Endothelial cell of umbilical vein (primary cell): Measurements from ENCODE around the gene ABCC5. TPM values are rescaled to one million over a fixed set of nuclear protein-coding genes. Genes with fewer than 3 reads are reported as not detected.

Experiments
- BruUV-seq: library from RNA; stranded (reverse); fragments of 400-500 nt; replicated peaks from 2 replicates; lab custom pipeline; 2021; lab: Mats Ljungman, UMichigan
- CTCF ChIA-PET: fragments of 300-600, 350-600 bp; sonication (Branson Sonifier 250); formaldehyde crosslinking; loops from one replicate; lab custom pipeline; 2021; ENCODE audit warnings: antibody characterized with exemption, inconsistent platforms; lab: Charles Lee
- POLR2A ChIA-PET: fragments of 300-600, 350-600 bp; sonication (Branson Sonifier 250); formaldehyde crosslinking; loops from one replicate; lab custom pipeline; 2021; ENCODE audit warnings: antibody characterized with exemption, inconsistent platforms; lab: Charles Lee
- DNase-seq: peaks from one replicate; pipeline ENCODE4 v3.0.0-alpha.2; 2011; ENCODE audit warnings: low read depth, low spot score
- FAIRE-seq: peaks from 2 replicates; lab custom pipeline; 2011; peaks lifted over from hg19 to GRCh38; lab: Jason Lieb, UNC
- H2AFZ ChIP-seq: 2 replicates; pipeline ENCODE4 v1.6.0; 2012; ENCODE audit warnings: low read depth, low read length, control low read depth, inconsistent platforms
- H3K27ac ChIP-seq: 2 replicates; pipeline ENCODE4 v1.5.1; 2011; ENCODE audit warnings: low read depth, mild to moderate bottlenecking, control low read depth, low read length, moderate library complexity; ENCODE audit not compliant: insufficient read depth
- H3K27me3 ChIP-seq, 2 experiments: 2 replicates each; pipeline versions ENCODE4 v1.6.0 to v1.6.1; 2011; ENCODE audit warnings: low read length in 2 of 2, mixed read lengths in 1 of 2; ENCODE audit not compliant: control insufficient read depth in 2 of 2, insufficient read depth in 2 of 2
- H3K36me3 ChIP-seq, 2 experiments: 2 replicates in 1 of 2; 3 replicates in 1 of 2; pipeline ENCODE4 v1.5.1; 2011; ENCODE audit warnings: low read length in 2 of 2, mild to moderate bottlenecking in 1 of 2, moderate library complexity in 1 of 2; ENCODE audit not compliant: control insufficient read depth in 2 of 2, insufficient read depth in 2 of 2; ENCODE audit errors: extremely low read depth in 1 of 2
- H3K4me1 ChIP-seq: 3 replicates; pipeline ENCODE4 v1.5.1; 2011; ENCODE audit warnings: mild to moderate bottlenecking, low read length; ENCODE audit not compliant: control insufficient read depth, insufficient read depth; ENCODE audit errors: extremely low read depth
- H3K4me2 ChIP-seq: 2 replicates; pipeline ENCODE4 v1.6.1; 2011; ENCODE audit warnings: low read length, control low read depth, mixed read lengths; ENCODE audit not compliant: insufficient read depth
- H3K4me3 ChIP-seq, 3 experiments: fragments of 200-600 bp in 1 of 3; sonication (generic), shearing (Covaris generic) in 1 of 3; replicated peaks in 1 of 3; 2 replicates each; pipeline ENCODE4 v1.5.1; 2011 to 2016; ENCODE audit warnings: control low read depth in 3 of 3, low read length in 3 of 3, mild to moderate bottlenecking in 2 of 3, inconsistent platforms in 1 of 3, low read depth in 1 of 3, moderate library complexity in 1 of 3; ENCODE audit not compliant: insufficient read depth in 1 of 3
- H3K79me2 ChIP-seq: 2 replicates; pipeline ENCODE4 v1.6.0; 2012; ENCODE audit warnings: low read length, inconsistent platforms; ENCODE audit not compliant: control insufficient read depth, insufficient read depth
- H3K9ac ChIP-seq: replicated peaks from 2 replicates; pipeline ENCODE3; 2011; ENCODE audit warnings: low read length, control low read depth; ENCODE audit not compliant: insufficient read depth; ENCODE audit errors: extremely low read depth
- H3K9me1 ChIP-seq: replicated peaks from 3 replicates; pipeline ENCODE4 v1.6.0; 2011; ENCODE audit warnings: mild to moderate bottlenecking, low read length; ENCODE audit not compliant: control insufficient read depth, insufficient read depth; ENCODE audit errors: extremely low read depth
- H3K9me3 ChIP-seq: replicated peaks from 2 replicates; pipeline ENCODE4 v1.5.1; 2012; ENCODE audit warnings: low read length, inconsistent platforms; ENCODE audit not compliant: control insufficient read depth, insufficient read depth
- H4K20me1 ChIP-seq: replicated peaks from 2 replicates; pipeline ENCODE3; 2011; ENCODE audit warnings: mild to moderate bottlenecking, low read length; ENCODE audit not compliant: control insufficient read depth, insufficient read depth; ENCODE audit errors: extremely low read depth
- CTCF ChIP-seq, 2 donors: IDR thresholded peaks; 1 replicate in 1 of 2; 2 replicates in 1 of 2; pipeline ENCODE4 v1.5.1; 2011; ENCODE audit warnings: low read length in 2 of 2, mild to moderate bottlenecking in 2 of 2, moderate library complexity in 2 of 2, control low read depth in 1 of 2, inconsistent platforms in 1 of 2, low read depth in 1 of 2; ENCODE audit not compliant: insufficient read depth in 1 of 2; ENCODE audit errors: extremely low read depth in 1 of 2
- EZH2 ChIP-seq: IDR thresholded peaks from 2 replicates; pipeline ENCODE4 v1.6.1; 2012; ENCODE audit warnings: borderline replicate concordance, low read depth, mild to moderate bottlenecking, moderate library complexity, low read length, inconsistent platforms; ENCODE audit not compliant: severe bottlenecking
- FOS ChIP-seq: IDR thresholded peaks from 2 replicates; pipeline ENCODE4 v1.6.1; 2011; ENCODE audit warnings: mild to moderate bottlenecking, low read length, moderate library complexity, borderline replicate concordance; ENCODE audit not compliant: insufficient read depth
- GATA2 ChIP-seq: IDR thresholded peaks from 2 replicates; pipeline ENCODE4 v1.7.0; 2011; ENCODE audit warnings: low read depth, mild to moderate bottlenecking, moderate library complexity, mixed read lengths, low read length; ENCODE audit not compliant: insufficient read length, insufficient read depth
- JUN ChIP-seq: IDR thresholded peaks from 2 replicates; pipeline ENCODE4 v1.6.1; 2011; ENCODE audit warnings: borderline replicate concordance, low read depth; ENCODE audit not compliant: insufficient read length, insufficient read depth
- MAX ChIP-seq: IDR thresholded peaks from 2 replicates; pipeline ENCODE4 v1.6.1; 2011; ENCODE audit not compliant: insufficient read depth, insufficient read length
- MYC ChIP-seq: IDR thresholded peaks from one replicate; pipeline ENCODE4 v1.6.1; 2011; ENCODE audit warnings: mild to moderate bottlenecking, low read depth, low read length
- POLR2A ChIP-seq: IDR thresholded peaks from 2 replicates; pipeline ENCODE4 v1.6.1; 2012; ENCODE audit warnings: low read depth, mild to moderate bottlenecking, control low read depth, low read length
- POLR2AphosphoS5 ChIP-seq: IDR thresholded peaks from 2 replicates; pipeline ENCODE4 v1.6.1; 2012; ENCODE audit warnings: low read depth, mild to moderate bottlenecking, control low read depth, low read length, moderate library complexity; ENCODE audit not compliant: insufficient read depth
- dilution Hi-C: fragments of 300-500 bp; cut with MboI; formaldehyde crosslinking; loops from one replicate; pipeline ENCODE4 v1.15.0; 2019; ENCODE audit warnings: low sequenced_read_pairs; ENCODE audit not compliant: extremely low pct_ligation_motif_present
- intact Hi-C: fragments of 100-400 bp; cut with micrococcal nuclease; formaldehyde crosslinking; loops from one replicate; pipeline ENCODE4 v1.10.0; 2022
- polyA plus RNA-seq, 4 experiments: library from polyadenylated mRNA; depleted of rRNA in 3 of 4; stranded (reverse) in 3 of 4; unstranded in 1 of 4; fragments of >200 nt; gene quantifications; 2 replicates each; pipeline versions ENCODE4 v1.2.1 to v1.2.3, GENCODE V29; 2011 to 2012; ENCODE audit warnings: missing spikeins in 1 of 4
- total RNA-seq: library from RNA; stranded (reverse); gene quantifications from 2 replicates; pipeline ENCODE4 v1.2.3, GENCODE V29; 2021

ABCC5 gene
- total and polyA plus RNA-seq, 2 donors (not counting 3 experiments of a cell fraction or from before 2014, with no cell fraction given): 22.5 to 24.6 TPM

- H3K27ac ChIP-seq: no peak overlapping the region
- TF ChIP-seq MAX (no peak), FOS (no peak), MYC (no peak), GATA2 (no peak), POLR2A (no peak), JUN (no peak), EZH2 (no peak), POLR2AphosphoS5 (no peak), CTCF (IDR thresholded peaks at IDR 0.05; ENCODE audit: extremely low read depth in 1 of 2, insufficient read depth in 1 of 2, low read depth in 1 of 2, low read length in 2 of 2) (no peak)
- H3K4me3 ChIP-seq: no peak overlapping the region
- H3K79me2 ChIP-seq: no peaks in the 10 kb centered on the region
- BruUV-seq: no TSS peak
- no peaks in the 10 kb centered on the region for H4K20me1 ChIP-seq
- ChIA-PET POLR2A (interaction anchor here (0.5 kb wide), 1 partner anchor 172 kb away, joined by 8 read pairs; no protein-coding TSS in a partner anchor), CTCF (interaction anchor here (0.7 kb wide), 1 partner anchor 10 kb away, joined by 3 read pairs; no protein-coding TSS in a partner anchor)
- no peak overlapping the region for H3K9ac ChIP-seq
- no peaks in the 10 kb centered on the region for H3K4me1 ChIP-seq
- no peak overlapping the region for H3K4me2 ChIP-seq
- DNase-seq (no peak), FAIRE-seq (no peak)
- no peaks in the 10 kb centered on the region for H3K9me3 ChIP-seq
- no peaks in the 10 kb centered on the region for H3K27me3 ChIP-seq
- H3K9me1 ChIP-seq: no peaks in the 10 kb centered on the region
- intact Hi-C loops (no loop called here), dilution Hi-C loops (no loop called here)
- peaks cover 2 to 9% of the 10 kb centered on the region in 2 experiments for H3K36me3 ChIP-seq
- no peak overlapping the region for H2AFZ ChIP-seq
These were observed 35.6 kb downstream of the ABCC5 start for GRCh38 chr3:183981990-183982644.
